HepG2 (cell line): ENCODE data around the gene CRKL. TPM values are rescaled to one million over a fixed set of nuclear protein-coding genes. Genes with fewer than 3 reads are reported as not detected.
A peak's percentile ranks its signal among the peaks of the same experiment; 100 is the strongest.

Source experiments
- AKAP8 ChIP-seq: sonication (generic); formaldehyde crosslinking; IDR thresholded peaks from 2 replicates; pipeline ENCODE4 v1.5.1; 2020; ENCODE audit warnings: mild to moderate bottlenecking, missing genetic modification reagents
- BRCA1 ChIP-seq: sonication (generic); formaldehyde crosslinking; IDR thresholded peaks from 2 replicates; pipeline ENCODE4 v1.4.0; 2020; ENCODE audit warnings: missing genetic modification reagents
- CHD2 ChIP-seq: IDR thresholded peaks from 2 replicates; pipeline ENCODE4 v1.6.1; 2011; ENCODE audit warnings: low read depth, low read length, improper control_type of control experiment
- DNMT1 ChIP-seq: sonication (generic); formaldehyde crosslinking; IDR thresholded peaks from 2 replicates; pipeline ENCODE4 v1.5.1; 2020; ENCODE audit warnings: mild to moderate bottlenecking, missing genetic modification reagents
- NCOR1 ChIP-seq: fragments of 200-600 bp; sonication (generic); IDR thresholded peaks from 2 replicates; pipeline ENCODE4 v1.7.0; 2017; ENCODE audit warnings: antibody characterized with exemption, low read length, borderline replicate concordance
- RXRB ChIP-seq: IDR thresholded peaks from 2 replicates; pipeline ENCODE4 v1.6.1; 2016; ENCODE audit warnings: borderline replicate concordance, missing genetic modification reagents, missing compliant biosample characterization
- SAFB2 ChIP-seq: sonication (generic); formaldehyde crosslinking; IDR thresholded peaks from 2 replicates; pipeline ENCODE4 v1.5.1; 2020; ENCODE audit warnings: missing genetic modification reagents, low read depth, mild to moderate bottlenecking, borderline replicate concordance
- SALL2 ChIP-seq: sonication (generic); formaldehyde crosslinking; IDR thresholded peaks from 2 replicates; pipeline ENCODE4 v1.8.1; 2023; ENCODE audit warnings: mild to moderate bottlenecking, missing genetic modification reagents, inconsistent platforms
- SMAD9 ChIP-seq: sonication (generic); formaldehyde crosslinking; IDR thresholded peaks from 2 replicates; pipeline ENCODE4 v1.5.1; 2020; ENCODE audit warnings: mild to moderate bottlenecking, missing genetic modification reagents
- SRSF1 ChIP-seq: fragments of 200-400 bp; formaldehyde crosslinking; optimal IDR thresholded peaks from 2 replicates; pipeline ENCODE3; 2017; ENCODE audit warnings: mild to moderate bottlenecking, low read depth, low read length, moderate library complexity
- XRCC5 ChIP-seq: fragments of 200-400 bp; formaldehyde crosslinking; optimal IDR thresholded peaks from 2 replicates; pipeline ENCODE3; 2017; ENCODE audit warnings: mild to moderate bottlenecking, low read length
- ZNF672 ChIP-seq: sonication (generic); formaldehyde crosslinking; IDR thresholded peaks from 2 replicates; pipeline ENCODE4 v1.8.1; 2022; ENCODE audit warnings: missing genetic modification reagents
- ZNF709 ChIP-seq: sonication (generic); formaldehyde crosslinking; IDR thresholded peaks from 2 replicates; pipeline ENCODE4 v1.5.0; 2020; ENCODE audit warnings: mild to moderate bottlenecking, missing genetic modification reagents
- polyA plus RNA-seq, 8 experiments: library from polyadenylated mRNA; depleted of rRNA in 3 of 8; stranded (reverse) in 7 of 8; unstranded in 1 of 8; fragments of >200 nt; fragmentation: Illumina TruSeq in 4 of 8; extraction: Trizol in 4 of 8; gene quantifications; 2 replicates each; pipeline versions ENCODE4 v1.2.1 to v1.2.3, GENCODE V29; 2011 to 2016; ENCODE audit warnings: low read depth in 4 of 8, missing spikeins in 1 of 8, mixed read lengths in 1 of 8; ENCODE audit not compliant: insufficient read depth in 1 of 8
- total RNA-seq, 5 experiments: library from RNA; depleted of rRNA; stranded (reverse); fragments of >200 nt; fragmentation: Illumina TruSeq; extraction: Trizol; gene quantifications; 2 replicates each; pipeline ENCODE4 v1.2.3, GENCODE V29; 2016; ENCODE audit warnings: low read depth in 1 of 5
- TF ChIP-seq, protein P1 (sequence below): sonication (generic); formaldehyde crosslinking; IDR thresholded peaks from 2 replicates; pipeline ENCODE4 v1.4.0; 2020; ENCODE audit warnings: low read depth, missing genetic modification reagents
- TF ChIP-seq, protein P2 (sequence below): sonication (generic); formaldehyde crosslinking; IDR thresholded peaks from 2 replicates; pipeline ENCODE4 v1.4.0; 2020; ENCODE audit warnings: missing genetic modification reagents
- TF ChIP-seq, protein P3 (sequence below): sonication (generic); formaldehyde crosslinking; IDR thresholded peaks from 2 replicates; pipeline ENCODE4 v1.5.1; 2020; ENCODE audit warnings: mild to moderate bottlenecking, missing genetic modification reagents, borderline replicate concordance

The CRKL gene
- total and polyA plus RNA-seq, 2 of the 13 experiments (the other 11 are each of a cell fraction or from before 2014, with no cell fraction given), result 37.4 to 60.6 TPM

DNA sequence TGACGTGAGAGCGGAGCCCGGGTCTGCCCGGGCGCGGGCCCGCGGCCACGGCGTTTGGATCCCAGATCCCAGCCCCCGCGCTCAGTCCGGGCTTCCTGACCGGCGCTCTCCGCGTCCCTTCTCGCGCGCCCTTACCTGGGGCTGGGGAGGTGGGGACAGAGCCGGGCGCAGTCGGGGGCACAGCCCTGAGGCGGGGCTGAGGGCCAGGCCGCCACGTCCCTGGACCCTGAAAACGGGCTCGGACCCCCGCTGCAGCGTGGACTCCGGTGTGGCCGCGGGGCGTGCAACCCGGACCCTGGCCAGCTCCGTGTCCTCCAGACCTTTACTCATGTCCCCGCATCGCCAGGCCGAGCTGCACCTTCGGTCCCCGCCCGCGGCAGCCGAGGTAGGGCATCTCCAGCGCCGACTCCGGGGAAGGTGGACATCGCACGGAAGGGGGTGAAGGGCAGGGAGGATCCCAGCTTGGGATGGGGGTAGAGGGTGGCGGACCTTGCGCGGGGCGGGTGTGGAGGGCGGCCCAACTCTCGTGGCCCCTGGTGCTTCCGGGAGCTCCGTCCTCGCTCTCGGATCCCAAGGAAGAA, 40.0 kb downstream of the CRKL start (continued):
- 0 out of 2 replicates have a peak, but pooled peaks have one; percentile 17 for TF ChIP-seq SMAD9 (CRISPR knock-in tag)
- TF ChIP-seq BRCA1, result peak; percentile 28; the same call in 1 of the 2 replicates
- peak; percentile 51; the same call in 1 of the 2 replicates for TF ChIP-seq SAFB2 (CRISPR knock-in tag)
- TF ChIP-seq ZNF709 (CRISPR knock-in tag), result peak; percentile 72
- TF ChIP-seq, protein P1, sequence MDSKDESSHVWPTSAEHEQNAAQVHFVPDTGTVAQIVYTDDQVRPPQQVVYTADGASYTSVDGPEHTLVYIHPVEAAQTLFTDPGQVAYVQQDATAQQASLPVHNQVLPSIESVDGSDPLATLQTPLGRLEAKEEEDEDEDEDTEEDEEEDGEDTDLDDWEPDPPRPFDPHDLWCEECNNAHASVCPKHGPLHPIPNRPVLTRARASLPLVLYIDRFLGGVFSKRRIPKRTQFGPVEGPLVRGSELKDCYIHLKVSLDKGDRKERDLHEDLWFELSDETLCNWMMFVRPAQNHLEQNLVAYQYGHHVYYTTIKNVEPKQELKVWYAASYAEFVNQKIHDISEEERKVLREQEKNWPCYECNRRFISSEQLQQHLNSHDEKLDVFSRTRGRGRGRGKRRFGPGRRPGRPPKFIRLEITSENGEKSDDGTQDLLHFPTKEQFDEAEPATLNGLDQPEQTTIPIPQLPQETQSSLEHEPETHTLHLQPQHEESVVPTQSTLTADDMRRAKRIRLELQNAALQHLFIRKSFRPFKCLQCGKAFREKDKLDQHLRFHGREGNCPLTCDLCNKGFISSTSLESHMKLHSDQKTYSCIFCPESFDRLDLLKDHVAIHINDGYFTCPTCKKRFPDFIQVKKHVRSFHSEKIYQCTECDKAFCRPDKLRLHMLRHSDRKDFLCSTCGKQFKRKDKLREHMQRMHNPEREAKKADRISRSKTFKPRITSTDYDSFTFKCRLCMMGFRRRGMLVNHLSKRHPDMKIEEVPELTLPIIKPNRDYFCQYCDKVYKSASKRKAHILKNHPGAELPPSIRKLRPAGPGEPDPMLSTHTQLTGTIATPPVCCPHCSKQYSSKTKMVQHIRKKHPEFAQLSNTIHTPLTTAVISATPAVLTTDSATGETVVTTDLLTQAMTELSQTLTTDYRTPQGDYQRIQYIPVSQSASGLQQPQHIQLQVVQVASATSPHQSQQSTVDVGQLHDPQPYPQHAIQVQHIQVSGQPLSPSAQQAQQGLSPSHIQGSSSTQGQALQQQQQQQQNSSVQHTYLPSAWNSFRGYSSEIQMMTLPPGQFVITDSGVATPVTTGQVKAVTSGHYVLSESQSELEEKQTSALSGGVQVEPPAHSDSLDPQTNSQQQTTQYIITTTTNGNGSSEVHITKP (CRISPR knock-in tag), result no peak
- TF ChIP-seq, protein P2, sequence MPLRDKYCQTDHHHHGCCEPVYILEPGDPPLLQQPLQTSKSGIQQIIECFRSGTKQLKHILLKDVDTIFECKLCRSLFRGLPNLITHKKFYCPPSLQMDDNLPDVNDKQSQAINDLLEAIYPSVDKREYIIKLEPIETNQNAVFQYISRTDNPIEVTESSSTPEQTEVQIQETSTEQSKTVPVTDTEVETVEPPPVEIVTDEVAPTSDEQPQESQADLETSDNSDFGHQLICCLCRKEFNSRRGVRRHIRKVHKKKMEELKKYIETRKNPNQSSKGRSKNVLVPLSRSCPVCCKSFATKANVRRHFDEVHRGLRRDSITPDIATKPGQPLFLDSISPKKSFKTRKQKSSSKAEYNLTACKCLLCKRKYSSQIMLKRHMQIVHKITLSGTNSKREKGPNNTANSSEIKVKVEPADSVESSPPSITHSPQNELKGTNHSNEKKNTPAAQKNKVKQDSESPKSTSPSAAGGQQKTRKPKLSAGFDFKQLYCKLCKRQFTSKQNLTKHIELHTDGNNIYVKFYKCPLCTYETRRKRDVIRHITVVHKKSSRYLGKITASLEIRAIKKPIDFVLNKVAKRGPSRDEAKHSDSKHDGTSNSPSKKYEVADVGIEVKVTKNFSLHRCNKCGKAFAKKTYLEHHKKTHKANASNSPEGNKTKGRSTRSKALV, result peak; percentile 41; the same call in 1 of the 2 replicates
- TF ChIP-seq ZNF672 (CRISPR knock-in tag), result no peak
- 0 out of 2 replicates have a peak, but pooled peaks have one; percentile 17 for TF ChIP-seq SALL2 (CRISPR knock-in tag)
- peak; percentile 44 for TF ChIP-seq SRSF1
- peak; percentile 34; the same call in 1 of the 2 replicates for TF ChIP-seq DNMT1 (CRISPR knock-in tag)
- no peak for TF ChIP-seq CHD2
- TF ChIP-seq NCOR1, result 0 out of 2 replicates have a peak, but pooled peaks have one; percentile 12
- TF ChIP-seq, protein P3, sequence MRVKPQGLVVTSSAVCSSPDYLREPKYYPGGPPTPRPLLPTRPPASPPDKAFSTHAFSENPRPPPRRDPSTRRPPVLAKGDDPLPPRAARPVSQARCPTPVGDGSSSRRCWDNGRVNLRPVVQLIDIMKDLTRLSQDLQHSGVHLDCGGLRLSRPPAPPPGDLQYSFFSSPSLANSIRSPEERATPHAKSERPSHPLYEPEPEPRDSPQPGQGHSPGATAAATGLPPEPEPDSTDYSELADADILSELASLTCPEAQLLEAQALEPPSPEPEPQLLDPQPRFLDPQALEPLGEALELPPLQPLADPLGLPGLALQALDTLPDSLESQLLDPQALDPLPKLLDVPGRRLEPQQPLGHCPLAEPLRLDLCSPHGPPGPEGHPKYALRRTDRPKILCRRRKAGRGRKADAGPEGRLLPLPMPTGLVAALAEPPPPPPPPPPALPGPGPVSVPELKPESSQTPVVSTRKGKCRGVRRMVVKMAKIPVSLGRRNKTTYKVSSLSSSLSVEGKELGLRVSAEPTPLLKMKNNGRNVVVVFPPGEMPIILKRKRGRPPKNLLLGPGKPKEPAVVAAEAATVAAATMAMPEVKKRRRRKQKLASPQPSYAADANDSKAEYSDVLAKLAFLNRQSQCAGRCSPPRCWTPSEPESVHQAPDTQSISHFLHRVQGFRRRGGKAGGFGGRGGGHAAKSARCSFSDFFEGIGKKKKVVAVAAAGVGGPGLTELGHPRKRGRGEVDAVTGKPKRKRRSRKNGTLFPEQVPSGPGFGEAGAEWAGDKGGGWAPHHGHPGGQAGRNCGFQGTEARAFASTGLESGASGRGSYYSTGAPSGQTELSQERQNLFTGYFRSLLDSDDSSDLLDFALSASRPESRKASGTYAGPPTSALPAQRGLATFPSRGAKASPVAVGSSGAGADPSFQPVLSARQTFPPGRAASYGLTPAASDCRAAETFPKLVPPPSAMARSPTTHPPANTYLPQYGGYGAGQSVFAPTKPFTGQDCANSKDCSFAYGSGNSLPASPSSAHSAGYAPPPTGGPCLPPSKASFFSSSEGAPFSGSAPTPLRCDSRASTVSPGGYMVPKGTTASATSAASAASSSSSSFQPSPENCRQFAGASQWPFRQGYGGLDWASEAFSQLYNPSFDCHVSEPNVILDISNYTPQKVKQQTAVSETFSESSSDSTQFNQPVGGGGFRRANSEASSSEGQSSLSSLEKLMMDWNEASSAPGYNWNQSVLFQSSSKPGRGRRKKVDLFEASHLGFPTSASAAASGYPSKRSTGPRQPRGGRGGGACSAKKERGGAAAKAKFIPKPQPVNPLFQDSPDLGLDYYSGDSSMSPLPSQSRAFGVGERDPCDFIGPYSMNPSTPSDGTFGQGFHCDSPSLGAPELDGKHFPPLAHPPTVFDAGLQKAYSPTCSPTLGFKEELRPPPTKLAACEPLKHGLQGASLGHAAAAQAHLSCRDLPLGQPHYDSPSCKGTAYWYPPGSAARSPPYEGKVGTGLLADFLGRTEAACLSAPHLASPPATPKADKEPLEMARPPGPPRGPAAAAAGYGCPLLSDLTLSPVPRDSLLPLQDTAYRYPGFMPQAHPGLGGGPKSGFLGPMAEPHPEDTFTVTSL (CRISPR knock-in tag), result no peak
- TF ChIP-seq RXRB, result no peak
- peak; percentile 86 for TF ChIP-seq AKAP8 (CRISPR knock-in tag)
- no peak for TF ChIP-seq XRCC5
